Neuron (in vitro differentiated cells): ENCODE results near the gene MINAR1.
A peak's percentile ranks its signal among the peaks of the same experiment; 100 is the strongest.
"Not testable (repeated sequence)": the region's sequence is repeated elsewhere in the genome, so short reads cannot be mapped to it uniquely, and the experiment has no call there.

Experiments used
- H2AFZ ChIP-seq: one replicate; pipeline ENCODE4 v1.6.1; 2013; ENCODE audit warnings: low read depth, mild to moderate bottlenecking, inconsistent platforms, low read length, moderate library complexity
- H3K27me3 ChIP-seq: one replicate; pipeline ENCODE4 v1.6.1; 2013; ENCODE audit warnings: low read length; ENCODE audit not compliant: insufficient read depth
- H3K36me3 ChIP-seq: one replicate; pipeline ENCODE4 v1.6.1; 2013; ENCODE audit warnings: low read length; ENCODE audit not compliant: insufficient read depth
- H3K4me1 ChIP-seq: one replicate; pipeline ENCODE4 v1.6.1; 2013; ENCODE audit warnings: low read length; ENCODE audit not compliant: insufficient read depth
- H3K4me3 ChIP-seq: 2 replicates; pipeline ENCODE4 v1.5.1; 2013; ENCODE audit warnings: mild to moderate bottlenecking, low read length, moderate library complexity
- H3K9me3 ChIP-seq: one replicate; pipeline ENCODE4 v1.6.1; 2013; ENCODE audit warnings: low read length

The MINAR1 gene

DNA sequence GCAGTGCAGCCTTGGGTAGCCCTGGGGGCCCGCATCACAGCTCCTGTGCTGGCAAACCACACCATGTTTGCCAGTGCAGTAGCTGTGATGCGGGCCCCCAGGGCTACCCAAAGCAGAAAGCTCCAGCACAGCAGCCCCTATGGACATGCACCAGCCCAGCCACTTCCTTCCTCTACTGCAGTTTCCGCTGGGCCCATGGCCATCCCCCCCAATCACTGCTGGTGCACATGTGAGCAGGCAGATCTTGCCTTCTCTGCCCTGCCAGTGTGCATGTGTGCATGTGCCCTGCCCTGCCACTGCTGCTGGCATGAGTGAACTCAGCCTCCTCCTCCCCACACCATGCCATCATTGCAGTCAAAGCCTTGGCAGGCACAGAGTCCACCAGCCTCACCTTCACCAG is 20.1 kb upstream of the MINAR1 start:
- Histone ChIP-seq H3K9me3 (no peaks in the 10 kb centered on the region), H3K4me1 (no peaks in the 10 kb centered on the region), H3K4me3 (no peak overlapping the region), H3K36me3 (no peaks in the 10 kb centered on the region), H3K27me3 (no peaks in the 10 kb centered on the region), H2AFZ (no peak overlapping the region)

DNA sequence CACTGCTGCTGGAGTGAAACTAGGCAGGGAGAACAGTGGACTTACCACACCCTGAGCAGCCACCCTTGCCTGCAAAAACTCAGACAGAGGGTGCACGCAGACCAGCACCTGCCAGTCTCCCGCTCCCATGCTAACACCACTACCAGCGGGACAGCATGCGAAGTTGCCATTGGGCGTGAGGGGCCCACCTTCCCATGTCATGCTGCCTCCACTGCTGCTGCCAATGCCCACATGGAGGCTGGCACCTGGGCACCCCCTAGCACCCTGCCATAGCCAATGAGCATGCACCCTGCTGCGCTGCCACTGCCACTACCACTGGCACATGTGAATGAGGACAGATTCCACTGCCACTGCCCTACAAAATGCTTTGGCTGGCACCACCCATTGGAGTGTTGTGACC is 19.7 kb upstream of the MINAR1 start:
- Histone ChIP-seq H2AFZ (no peak overlapping the region), H3K27me3 (no peaks in the 10 kb centered on the region), H3K4me3 (no peak overlapping the region), H3K36me3 (no peaks in the 10 kb centered on the region), H3K9me3 (no peaks in the 10 kb centered on the region), H3K4me1 (no peaks in the 10 kb centered on the region)

DNA sequence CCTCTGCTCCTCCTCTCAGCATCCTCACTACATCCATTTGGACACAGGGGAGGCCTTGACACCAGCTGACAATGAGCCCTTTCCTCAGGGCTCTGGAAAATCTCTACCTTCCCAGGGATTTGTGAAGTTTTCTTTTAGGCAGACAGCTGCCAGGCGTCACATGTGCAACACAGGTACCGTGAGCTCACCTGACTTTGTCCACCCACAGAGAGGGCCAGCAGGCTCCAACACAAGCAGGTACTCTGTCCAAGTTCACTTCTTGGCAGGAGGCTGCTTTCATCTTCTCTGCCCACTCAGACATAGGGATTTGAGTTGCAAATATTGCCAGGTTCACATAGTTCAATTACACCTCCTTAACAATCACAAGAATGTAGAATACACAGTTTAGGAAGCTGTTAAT is 15.3 kb upstream of the MINAR1 start:
- Histone ChIP-seq H3K27me3 (no peaks in the 10 kb centered on the region), H3K4me1 (no peaks in the 10 kb centered on the region), H3K4me3 (no peak overlapping the region), H3K9me3 (no peaks in the 10 kb centered on the region), H2AFZ (no peak overlapping the region), H3K36me3 (no peaks in the 10 kb centered on the region)

DNA sequence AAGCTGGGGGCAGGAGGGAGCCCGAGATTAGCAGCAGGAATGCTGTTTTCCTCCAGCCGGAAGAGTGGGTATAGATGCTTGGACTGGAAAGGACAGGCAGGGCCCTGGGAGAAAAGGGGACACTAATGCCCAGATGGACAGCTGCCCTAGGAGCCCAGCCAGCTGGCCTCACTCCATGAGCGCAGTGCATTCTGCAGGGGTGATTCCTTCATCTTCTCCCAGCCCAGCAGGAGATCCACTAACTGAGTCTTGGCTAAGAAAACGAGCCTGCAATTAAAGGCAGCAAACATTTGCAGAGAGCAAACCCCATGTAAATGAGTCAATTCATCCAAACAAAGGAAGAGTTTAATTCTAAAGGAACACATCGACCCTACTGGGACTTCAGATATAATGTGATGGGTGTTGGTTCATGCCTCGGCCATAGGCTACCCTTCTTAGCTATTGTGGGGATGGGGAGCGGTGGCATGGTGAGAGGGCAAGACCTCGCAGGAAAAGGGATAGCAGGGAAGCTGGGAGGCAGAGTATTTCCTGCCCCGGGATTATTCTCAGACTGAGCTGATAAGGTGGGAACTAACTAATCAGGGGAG is 13.3 kb upstream of the MINAR1 start:
- Histone ChIP-seq H3K4me3 (no peak overlapping the region), H3K4me1 (no peaks in the 10 kb centered on the region), H3K27me3 (no peaks in the 10 kb centered on the region), H2AFZ (no peak overlapping the region), H3K36me3 (no peaks in the 10 kb centered on the region), H3K9me3 (no peaks in the 10 kb centered on the region)

DNA sequence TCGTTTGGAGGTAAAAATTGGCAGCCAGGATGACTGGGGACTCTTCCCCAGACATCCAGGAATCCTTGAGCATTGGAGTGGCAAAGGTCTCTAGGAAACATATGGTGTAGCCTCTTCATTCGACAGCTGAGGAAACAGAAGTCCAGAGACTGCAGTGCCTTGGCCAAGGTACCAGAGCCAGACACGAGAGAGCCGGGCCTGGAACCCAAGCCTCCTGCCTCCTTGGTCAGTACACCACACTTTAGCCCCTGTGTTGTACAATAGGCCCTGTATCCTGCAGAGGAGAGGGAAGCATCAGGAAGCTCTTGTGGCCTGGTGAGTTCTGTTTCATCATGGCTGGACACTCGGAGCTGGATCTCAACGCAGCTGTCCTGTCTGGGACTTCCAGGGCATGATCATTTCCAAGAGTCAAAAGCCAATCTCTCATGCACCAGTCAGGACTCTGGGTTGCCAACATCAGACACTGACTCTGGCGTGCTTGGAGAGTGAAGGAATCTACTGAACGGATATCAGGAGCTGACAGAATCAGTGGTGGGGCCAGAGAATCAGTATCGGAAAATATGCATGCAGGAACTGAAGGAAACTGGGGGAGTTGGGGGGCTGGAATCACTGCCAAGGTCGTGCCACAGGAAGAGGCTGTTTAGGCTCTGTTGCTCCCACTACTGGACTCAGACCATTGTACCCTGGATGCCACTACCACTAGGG is 6.4 kb upstream of the MINAR1 start:
- Histone ChIP-seq H3K27me3 (peaks cover 26% of the 10 kb centered on the region), H3K4me3 (no peak overlapping the region), H2AFZ (no peak overlapping the region), H3K36me3 (no peaks in the 10 kb centered on the region), H3K9me3 (no peaks in the 10 kb centered on the region), H3K4me1 (no peaks in the 10 kb centered on the region)

DNA sequence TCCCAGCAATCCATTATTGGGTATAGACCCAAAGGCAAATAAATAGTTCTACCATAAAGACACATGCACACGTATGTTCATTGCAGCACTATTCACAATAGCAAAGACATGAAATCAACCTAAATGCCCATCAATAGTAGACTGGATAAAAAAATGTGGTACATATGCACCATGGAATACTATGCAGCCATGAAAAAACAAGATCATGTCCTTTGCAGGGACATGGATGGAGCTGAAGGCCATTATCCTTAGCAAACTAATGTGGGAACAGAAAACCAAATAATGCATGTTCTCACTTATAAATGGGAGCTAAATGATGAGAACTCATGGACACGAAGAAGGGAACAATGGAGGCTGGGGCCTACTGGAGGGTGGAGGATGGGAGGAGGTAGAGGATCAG is 5.2 kb upstream of the MINAR1 start:
- peaks cover 34% of the 10 kb centered on the region for H3K27me3 ChIP-seq
- not testable (repeated sequence) for H3K36me3 ChIP-seq, H2AFZ ChIP-seq, H3K4me1 ChIP-seq, H3K9me3 ChIP-seq, H3K4me3 ChIP-seq

DNA sequence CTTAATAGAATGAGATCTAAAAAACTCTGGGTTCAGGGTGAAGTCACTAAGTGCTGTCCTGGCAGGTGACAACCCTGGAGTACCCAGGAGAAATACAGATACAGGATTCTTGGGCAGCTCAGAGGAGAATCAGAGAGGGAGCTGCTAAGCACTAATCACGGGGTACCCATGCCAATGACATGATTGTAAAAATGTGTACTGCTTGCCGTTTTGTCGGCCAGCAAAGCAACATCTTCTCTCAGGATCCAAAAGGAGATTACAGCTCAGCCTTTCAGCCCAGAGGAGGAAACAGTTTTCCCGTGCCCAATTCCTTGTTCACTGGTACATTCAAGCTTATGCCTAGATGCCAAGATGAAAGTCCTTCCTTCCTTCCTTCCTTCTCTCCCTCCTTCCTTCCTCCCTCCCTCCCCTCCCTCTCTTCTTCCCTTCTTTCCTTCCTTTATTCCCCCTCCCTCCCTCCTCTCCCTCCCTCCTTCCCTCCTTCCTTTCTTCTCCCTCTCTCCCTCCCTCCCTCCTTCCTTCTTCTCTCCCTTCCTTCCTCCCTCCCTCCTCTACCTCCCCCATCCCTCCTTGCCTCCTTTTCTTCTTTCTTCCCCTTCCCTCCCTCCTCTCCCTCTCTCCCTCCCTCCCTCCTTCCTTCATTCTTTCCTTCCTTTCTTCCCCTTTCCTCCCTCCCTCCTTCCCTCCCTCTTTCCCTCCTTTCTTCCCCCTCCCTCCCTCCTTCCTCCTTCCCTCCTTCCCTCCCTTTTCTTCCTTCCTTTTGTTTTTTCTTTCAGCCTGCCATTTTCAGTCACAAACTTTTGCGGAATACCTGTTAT is 4.1 kb upstream of the MINAR1 start:
- peaks cover 45% of the 10 kb centered on the region for H3K27me3 ChIP-seq
- peaks cover 19% of the 10 kb centered on the region for H3K4me1 ChIP-seq
- no peaks in the 10 kb centered on the region for H3K36me3 ChIP-seq
- no peak overlapping the region for H3K4me3 ChIP-seq
- no peaks in the 10 kb centered on the region for H3K9me3 ChIP-seq
- H2AFZ ChIP-seq: no peak overlapping the region

DNA sequence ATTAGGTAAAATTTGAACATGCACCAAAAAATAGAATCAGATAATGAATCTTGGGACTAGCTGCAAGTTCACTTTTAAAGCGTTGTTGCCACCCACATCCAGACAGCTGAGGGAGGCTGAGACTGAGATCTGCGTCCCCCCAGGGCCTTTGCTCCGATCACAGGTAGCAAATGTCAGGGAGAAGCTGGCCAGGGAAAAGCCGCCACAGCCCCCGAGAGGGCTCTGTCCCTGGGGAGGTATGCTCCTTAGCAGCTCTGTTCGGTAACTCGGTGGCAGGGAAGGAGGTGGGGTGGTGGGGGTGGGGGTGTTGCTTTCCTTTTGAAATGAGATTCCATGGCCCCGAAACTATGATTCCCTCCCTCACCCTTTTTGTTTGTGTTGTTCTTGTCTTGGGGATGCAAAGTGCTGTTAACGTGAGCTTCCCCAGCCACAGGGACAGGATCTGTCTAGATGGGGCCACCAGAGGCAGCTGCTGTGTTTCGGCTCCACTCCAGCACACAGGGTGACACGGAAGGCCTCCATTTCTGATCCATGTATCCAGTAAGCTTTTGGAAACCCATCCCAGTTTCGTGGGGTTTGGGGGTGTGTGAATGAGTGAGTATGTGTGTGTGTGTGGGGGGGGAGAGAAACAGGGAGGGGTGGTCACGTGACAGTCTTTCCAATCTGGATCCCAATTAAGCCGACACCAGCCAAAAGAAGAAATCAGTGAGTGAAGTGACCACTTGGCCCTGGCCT is 1.1 kb upstream of the MINAR1 start:
- Histone ChIP-seq H3K36me3 (no peaks in the 10 kb centered on the region), H2AFZ (peak overlapping the region; percentile 70), H3K4me3 (peak overlapping the region; percentile 42), H3K27me3 (peaks cover 67% of the 10 kb centered on the region), H3K4me1 (peaks cover 19% of the 10 kb centered on the region), H3K9me3 (no peaks in the 10 kb centered on the region)

DNA sequence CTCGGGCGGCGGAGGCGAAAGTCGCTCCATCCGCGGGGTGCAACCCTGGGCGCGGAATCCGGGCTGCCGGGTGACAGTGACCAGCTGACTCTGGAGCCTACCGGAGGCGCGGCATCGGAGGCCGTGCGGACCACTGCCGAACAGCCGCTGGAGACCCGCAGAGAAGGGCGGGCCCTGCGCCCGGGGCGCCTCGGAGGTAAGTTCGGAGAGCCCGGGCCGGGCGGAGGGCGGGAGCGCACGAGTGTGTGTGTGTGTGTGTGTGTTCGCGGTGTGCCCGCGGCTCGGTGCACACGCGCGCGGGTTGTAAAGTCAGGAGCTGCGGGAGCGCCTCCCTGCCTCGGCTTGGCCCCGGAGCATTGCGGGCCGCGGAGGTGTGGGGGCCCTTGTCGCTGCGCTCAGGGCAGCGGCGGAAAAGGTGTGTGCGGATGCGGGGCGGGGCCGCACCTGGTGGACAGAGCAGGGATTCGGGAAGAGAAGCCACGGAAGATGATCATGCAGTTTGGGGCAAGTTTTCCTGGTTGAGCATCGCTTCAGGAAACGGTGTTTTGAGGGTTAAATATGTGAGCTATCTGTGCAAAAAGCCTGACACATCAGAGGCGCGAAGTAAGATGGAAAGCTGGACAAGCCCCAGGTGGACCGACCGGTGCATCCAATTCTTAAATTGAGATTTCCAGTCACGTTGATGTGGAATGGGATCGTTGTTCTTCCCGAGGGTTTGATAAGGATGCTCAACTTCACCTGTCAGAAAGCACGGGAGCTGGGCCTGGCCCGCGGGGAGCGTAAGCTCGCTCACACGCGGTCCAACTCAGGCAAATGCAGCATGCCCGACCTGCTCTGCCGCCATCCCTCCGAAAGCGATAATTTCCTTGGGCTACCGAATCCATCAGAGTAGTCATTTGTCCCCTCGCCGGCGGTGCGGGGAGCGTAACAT is 474 bp downstream of the MINAR1 start:
- no peaks in the 10 kb centered on the region for H3K9me3 ChIP-seq
- peak overlapping the region; percentile 70 for H2AFZ ChIP-seq
- no peaks in the 10 kb centered on the region for H3K36me3 ChIP-seq
- H3K4me3 ChIP-seq: peak overlapping the region; percentile 42
- H3K27me3 ChIP-seq: peaks cover 67% of the 10 kb centered on the region
- H3K4me1 ChIP-seq: peaks cover 19% of the 10 kb centered on the region

DNA sequence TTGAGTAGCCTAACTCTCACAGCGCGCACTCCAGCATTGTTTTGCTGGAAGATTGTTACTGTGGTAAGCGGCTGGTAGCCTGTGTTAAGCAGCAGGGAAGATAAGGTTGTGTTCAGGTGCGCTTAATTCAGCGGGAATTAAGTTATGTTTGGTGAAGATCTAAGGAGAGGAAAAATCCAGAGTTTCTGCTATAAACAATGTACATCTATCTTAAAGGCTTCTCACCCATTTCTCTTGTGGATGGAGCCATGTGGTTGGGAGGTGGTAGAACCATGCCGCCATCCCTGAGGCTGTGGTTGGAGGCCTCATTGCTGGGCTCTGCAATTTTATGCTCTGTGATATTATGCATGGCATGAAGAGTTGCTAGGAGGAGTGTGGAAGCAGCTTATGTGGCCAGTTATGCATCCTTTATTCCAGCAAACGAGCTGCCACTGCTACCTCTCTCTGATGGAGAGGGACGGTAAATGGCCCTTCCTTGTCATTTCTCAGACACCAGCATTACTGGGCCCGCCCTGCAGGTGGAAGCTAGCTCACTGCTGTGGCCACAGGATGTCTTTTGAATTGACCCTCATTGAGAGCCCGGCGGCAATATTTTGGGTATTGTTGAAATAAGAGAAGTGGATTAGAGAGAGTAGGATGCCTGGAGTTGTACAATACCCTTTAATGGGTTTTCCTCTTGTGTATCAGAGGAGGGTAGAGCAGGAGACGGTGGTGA is 1.3 kb downstream of the MINAR1 start:
- Histone ChIP-seq H3K36me3 (no peaks in the 10 kb centered on the region), H2AFZ (no peak overlapping the region), H3K4me1 (peaks cover 19% of the 10 kb centered on the region), H3K27me3 (peaks cover 61% of the 10 kb centered on the region), H3K9me3 (no peaks in the 10 kb centered on the region), H3K4me3 (no peak overlapping the region)

DNA sequence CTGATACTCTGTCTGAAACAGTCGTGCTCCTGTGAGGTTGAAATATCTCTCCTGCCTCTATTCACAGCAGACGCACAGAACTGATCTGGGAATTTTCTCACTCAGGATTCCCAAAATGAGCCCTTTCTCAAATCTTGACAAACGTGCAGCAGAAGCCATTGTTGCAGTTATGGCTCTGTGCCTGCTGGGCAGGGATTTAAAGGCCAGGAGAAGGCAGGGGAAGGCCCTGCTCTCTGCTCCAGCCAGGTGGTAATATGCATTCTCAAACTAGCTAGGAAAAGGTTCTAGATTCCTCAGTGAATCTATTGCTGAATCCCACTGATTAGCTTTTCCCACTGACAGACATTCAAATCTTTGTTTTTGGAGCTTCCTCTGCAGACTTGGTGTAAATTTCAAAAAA is 2.2 kb downstream of the MINAR1 start:
- peaks cover 19% of the 10 kb centered on the region for H3K4me1 ChIP-seq
- H3K27me3 ChIP-seq: peaks cover 56% of the 10 kb centered on the region
- H2AFZ ChIP-seq: no peak overlapping the region
- H3K4me3 ChIP-seq: no peak overlapping the region
- H3K9me3 ChIP-seq: no peaks in the 10 kb centered on the region
- H3K36me3 ChIP-seq: no peaks in the 10 kb centered on the region
